ENCODE data around the gene GRIK1.
A peak's percentile ranks its signal among the peaks of the same experiment; 100 is the strongest.

GRIK1 gene

GRCh38 chr21:29711236-29711635 is 228.6 kb downstream of the GRIK1 start:
- no peak for TF ChIP-seq CTCF (IDR thresholded peaks at IDR 0.05; ENCODE audit: insufficient read depth, low read depth, low read length, missing control alignments)
- no peak for DNase-seq (ENCODE audit: low read depth)
- H3K4me3 ChIP-seq (ENCODE audit: low read depth, low read length): no peak overlapping the region

- TF ChIP-seq CTCF (IDR thresholded peaks at IDR 0.05; ENCODE audit: insufficient read depth, low read depth, low read length, missing control alignments): no peak
- H3K4me3 ChIP-seq (ENCODE audit: low read depth, low read length): no peak overlapping the region
- no peak for DNase-seq (ENCODE audit: low read depth)
These were observed 229.3 kb downstream of the GRIK1 start for GRCh38 chr21:29710498-29710897.

GRCh38 chr21:29708401-29708800 is 231.4 kb downstream of the GRIK1 start:
- no peak overlapping the region for H3K4me3 ChIP-seq (ENCODE audit: low read depth, low read length)
- DNase-seq (ENCODE audit: low read depth): no peak
- no peak for TF ChIP-seq CTCF (IDR thresholded peaks at IDR 0.05; ENCODE audit: insufficient read depth, low read depth, low read length, missing control alignments)

- H3K4me3 ChIP-seq (ENCODE audit: low read depth, low read length): no peak overlapping the region
- no peak for TF ChIP-seq CTCF (IDR thresholded peaks at IDR 0.05; ENCODE audit: insufficient read depth, low read depth, low read length, missing control alignments)
- no peak for DNase-seq (ENCODE audit: low read depth)
These were observed 235.1 kb downstream of the GRIK1 start for GRCh38 chr21:29704719-29705118.

GRCh38 chr21:29701676-29702075 is 238.1 kb downstream of the GRIK1 start:
- TF ChIP-seq CTCF (IDR thresholded peaks at IDR 0.05; ENCODE audit: insufficient read depth, low read depth, low read length, missing control alignments): no peak
- DNase-seq (ENCODE audit: low read depth): no peak
- no peak overlapping the region for H3K4me3 ChIP-seq (ENCODE audit: low read depth, low read length)

- no peak for TF ChIP-seq CTCF (IDR thresholded peaks at IDR 0.05; ENCODE audit: insufficient read depth, low read depth, low read length, missing control alignments)
- DNase-seq (ENCODE audit: low read depth): peak; percentile 23
- H3K4me3 ChIP-seq (ENCODE audit: low read depth, low read length): no peak overlapping the region
These were observed 242.1 kb downstream of the GRIK1 start for GRCh38 chr21:29697555-29698193.

- DNase-seq (ENCODE audit: low read depth): no peak
- no peak for TF ChIP-seq CTCF (IDR thresholded peaks at IDR 0.05; ENCODE audit: insufficient read depth, low read depth, low read length, missing control alignments)
- H3K4me3 ChIP-seq (ENCODE audit: low read depth, low read length): no peak overlapping the region
These were observed 242.9 kb downstream of the GRIK1 start for GRCh38 chr21:29696937-29697336.

Data from GM12865 (cell line).